A549 (cell line): Measurements from ENCODE around the gene SEC24A.

Experiments used
- CTCF ChIP-seq: fragments of >200 bp; sonication (Bioruptor Twin); formaldehyde crosslinking; IDR thresholded peaks from 3 replicates; pipeline ENCODE4 v1.5.1; 2016
- EP300 ChIP-seq, 2 experiments: fragments of >200 bp; sonication (Bioruptor Twin); formaldehyde crosslinking; IDR thresholded peaks; 2 replicates in 1 of 2; 3 replicates in 1 of 2; pipeline ENCODE4 v1.6.1; 2016 to 2017
- KDM1A ChIP-seq: fragments of 200-600 bp; sonication (generic); IDR thresholded peaks from 2 replicates; pipeline ENCODE4 v1.6.1; 2016; ENCODE audit warnings: low read depth, mild to moderate bottlenecking
- POLR2A ChIP-seq: IDR thresholded peaks from 2 replicates; pipeline ENCODE4 v1.6.1; 2012; ENCODE audit warnings: mild to moderate bottlenecking, low read length
- RAD21 ChIP-seq, 2 experiments: fragments of >200 bp in 1 of 2; sonication (Bioruptor Twin) in 1 of 2; formaldehyde crosslinking in 1 of 2; IDR thresholded peaks in 1 of 2; conservative IDR thresholded peaks in 1 of 2; 2 replicates in 1 of 2; 3 replicates in 1 of 2; pipeline ENCODE4 v1.6.1; 2012 to 2018; ENCODE audit warnings: inconsistent platforms in 1 of 2
- RARB ChIP-seq: fragments of 250-450 bp; sonication (Bioruptor Pico); IDR thresholded peaks from 2 replicates; pipeline ENCODE4 v1.8.0; 2021; ENCODE audit warnings: mild to moderate bottlenecking, moderate library complexity
- SMC3 ChIP-seq: fragments of >200 bp; sonication (Bioruptor Twin); formaldehyde crosslinking; IDR thresholded peaks from 3 replicates; pipeline ENCODE4 v1.6.1; 2018; ENCODE audit warnings: inconsistent platforms
- TP53 ChIP-seq: fragments of 250-450 bp; sonication (Bioruptor Pico); IDR thresholded peaks from 2 replicates; pipeline ENCODE4 v1.5.0; 2021; ENCODE audit warnings: mild to moderate bottlenecking, moderate library complexity
- USF2 ChIP-seq: fragments of 450-650 bp; IDR thresholded peaks from 2 replicates; pipeline ENCODE4 v1.6.1; 2014; ENCODE audit warnings: antibody characterized with exemption

GRCh38 chr5:134647750-134648424, 698 bp upstream of the SEC24A start:
- no peak for TF ChIP-seq RARB
- no peak for TF ChIP-seq POLR2A
- no peak for TF ChIP-seq SMC3
- TF ChIP-seq CTCF = no peak
- TF ChIP-seq TP53 (CRISPR knock-in tag) = no peak
- TF ChIP-seq RAD21 (conservative IDR thresholded peaks at IDR 0.05 in 1 of 2, IDR thresholded peaks at IDR 0.05 in 1 of 2) = no peak
- no peak for TF ChIP-seq KDM1A
- no peak for TF ChIP-seq USF2
- TF ChIP-seq EP300 (IDR thresholded peaks at IDR 0.05) = no peak
